HUES6 (cell line): ENCODE measurements around the gene CAPZB.

Experiments used
- H3K27ac ChIP-seq: 2 replicates; pipeline ENCODE4 v1.7.0; 2013; ENCODE audit warnings: low read depth, mild to moderate bottlenecking, low read length, inconsistent platforms
- H3K27me3 ChIP-seq: 2 replicates; pipeline ENCODE4 v1.6.1; 2013; ENCODE audit warnings: low read length; ENCODE audit not compliant: control insufficient read depth, insufficient read depth
- H3K36me3 ChIP-seq: 2 replicates; pipeline ENCODE4 v1.6.1; 2013; ENCODE audit warnings: low read length; ENCODE audit not compliant: control insufficient read depth, insufficient read depth
- H3K4me1 ChIP-seq: 2 replicates; pipeline ENCODE4 v1.6.1; 2013; ENCODE audit warnings: low read length; ENCODE audit not compliant: control insufficient read depth, insufficient read depth
- H3K4me3 ChIP-seq: 2 replicates; pipeline ENCODE4 v1.5.1; 2013; ENCODE audit warnings: low read depth, low read length
- H3K9ac ChIP-seq: one replicate; pipeline ENCODE4 v1.6.1; 2013; ENCODE audit warnings: mild to moderate bottlenecking, low read length
- H3K9me3 ChIP-seq: 2 replicates; pipeline ENCODE4 v1.6.1; 2013; ENCODE audit warnings: low read depth, low read length; ENCODE audit not compliant: control insufficient read depth, insufficient read depth

The CAPZB gene

DNA sequence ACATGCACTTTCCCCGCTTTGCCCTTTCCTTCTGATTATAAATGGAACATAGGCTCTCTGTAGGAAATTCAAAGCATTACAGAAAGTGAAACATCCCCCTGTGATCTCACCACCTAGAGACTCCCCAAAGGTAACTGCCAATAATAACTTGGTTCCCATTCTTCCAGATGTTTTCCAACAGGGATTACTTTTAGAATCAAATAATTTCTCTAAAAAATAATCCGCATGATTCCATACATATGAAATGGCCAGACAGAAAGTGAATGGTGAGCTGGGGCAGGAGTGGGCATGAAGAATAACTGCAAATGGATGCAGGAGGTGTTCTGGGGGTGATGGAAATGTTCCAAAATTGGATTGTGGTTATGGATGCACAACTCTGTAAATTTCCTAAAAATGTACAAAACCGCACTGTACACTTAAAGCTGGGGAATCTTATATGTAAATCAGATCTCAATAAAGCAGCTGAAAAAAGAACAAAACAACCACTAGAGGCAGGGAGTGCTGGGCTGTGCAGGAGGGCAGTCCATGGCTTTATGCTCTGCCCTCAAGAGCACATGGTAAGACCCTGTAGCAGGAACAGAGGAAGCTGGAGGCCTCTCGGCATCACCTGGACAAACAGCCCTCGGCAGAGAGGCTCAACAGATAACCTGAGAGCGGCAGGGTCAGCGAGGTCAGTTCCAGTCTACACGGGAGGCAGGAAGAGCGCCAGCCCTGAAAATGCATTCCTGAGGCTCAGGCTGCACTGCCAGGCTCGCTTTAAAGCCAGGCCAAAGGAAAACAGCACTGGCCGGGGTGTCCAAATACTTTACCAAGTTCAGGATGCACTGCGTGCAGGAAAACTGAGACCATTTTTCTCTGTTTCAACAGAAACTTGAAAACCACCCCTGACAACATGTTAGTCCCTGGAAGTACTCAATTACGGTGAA is 39.7 kb downstream of the CAPZB start:
- no peak overlapping the region for H3K27ac ChIP-seq
- H3K9ac ChIP-seq, result no peak overlapping the region
- no peaks in the 10 kb centered on the region for H3K27me3 ChIP-seq
- H3K9me3 ChIP-seq, result no peaks in the 10 kb centered on the region
- H3K4me1 ChIP-seq, result peaks cover 55% of the 10 kb centered on the region
- H3K36me3 ChIP-seq, result peaks cover 6% of the 10 kb centered on the region
- H3K4me3 ChIP-seq, result no peak overlapping the region

DNA sequence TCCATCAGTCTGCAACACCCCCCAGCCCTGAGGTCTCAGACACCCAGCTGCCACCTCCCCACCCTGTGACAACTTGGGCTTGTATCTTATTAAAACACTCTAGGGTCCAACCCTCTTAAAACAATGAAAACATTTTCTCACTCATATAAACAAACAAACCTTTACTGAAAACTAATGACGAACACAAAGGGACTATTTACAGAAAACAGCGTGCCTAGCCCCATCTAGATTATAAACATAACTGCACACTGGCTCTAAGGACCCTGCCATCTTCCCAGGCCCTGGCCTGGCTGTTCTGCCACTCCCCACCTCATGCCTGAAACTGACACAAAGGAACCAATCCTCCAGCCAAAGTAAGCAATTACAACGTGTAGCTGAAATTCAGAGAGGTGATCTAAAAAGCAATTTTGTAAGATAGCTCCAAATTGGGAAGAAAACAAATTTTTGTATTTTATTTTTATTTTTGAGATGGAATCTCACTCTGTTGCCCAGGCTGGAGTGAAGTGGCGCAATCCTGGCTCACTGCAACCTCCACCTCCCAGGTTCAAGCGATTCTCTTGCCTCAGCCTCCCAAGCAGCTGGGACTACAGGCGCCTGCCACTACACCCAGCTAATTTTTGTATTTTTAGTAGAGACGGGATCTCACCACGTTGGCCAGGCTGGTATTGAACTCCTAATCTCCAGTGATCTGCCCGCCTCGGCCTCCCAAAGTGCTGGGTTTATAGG is 40.9 kb downstream of the CAPZB start:
- Histone ChIP-seq H3K36me3 (peaks cover 6% of the 10 kb centered on the region), H3K9me3 (no peaks in the 10 kb centered on the region), H3K9ac (no peak overlapping the region), H3K27ac (no peak overlapping the region), H3K4me3 (no peak overlapping the region), H3K27me3 (no peaks in the 10 kb centered on the region), H3K4me1 (peaks cover 53% of the 10 kb centered on the region)

GRCh38 chr1:19443326-19443725 is 42.0 kb downstream of the CAPZB start:
- Histone ChIP-seq H3K9ac (no peak overlapping the region), H3K9me3 (no peaks in the 10 kb centered on the region), H3K36me3 (no peaks in the 10 kb centered on the region; the same call in 1 of the 2 replicates), H3K27me3 (no peaks in the 10 kb centered on the region), H3K4me1 (peaks cover 45% of the 10 kb centered on the region), H3K27ac (no peak overlapping the region), H3K4me3 (no peak overlapping the region)

GRCh38 chr1:19442154-19443096 is 42.9 kb downstream of the CAPZB start:
- H3K9me3 ChIP-seq, result no peaks in the 10 kb centered on the region
- no peak overlapping the region for H3K4me3 ChIP-seq
- H3K27ac ChIP-seq, result no peak overlapping the region
- no peaks in the 10 kb centered on the region for H3K27me3 ChIP-seq
- H3K9ac ChIP-seq, result no peak overlapping the region
- peaks cover 38% of the 10 kb centered on the region for H3K4me1 ChIP-seq
- H3K36me3 ChIP-seq, result peaks cover 6% of the 10 kb centered on the region

DNA sequence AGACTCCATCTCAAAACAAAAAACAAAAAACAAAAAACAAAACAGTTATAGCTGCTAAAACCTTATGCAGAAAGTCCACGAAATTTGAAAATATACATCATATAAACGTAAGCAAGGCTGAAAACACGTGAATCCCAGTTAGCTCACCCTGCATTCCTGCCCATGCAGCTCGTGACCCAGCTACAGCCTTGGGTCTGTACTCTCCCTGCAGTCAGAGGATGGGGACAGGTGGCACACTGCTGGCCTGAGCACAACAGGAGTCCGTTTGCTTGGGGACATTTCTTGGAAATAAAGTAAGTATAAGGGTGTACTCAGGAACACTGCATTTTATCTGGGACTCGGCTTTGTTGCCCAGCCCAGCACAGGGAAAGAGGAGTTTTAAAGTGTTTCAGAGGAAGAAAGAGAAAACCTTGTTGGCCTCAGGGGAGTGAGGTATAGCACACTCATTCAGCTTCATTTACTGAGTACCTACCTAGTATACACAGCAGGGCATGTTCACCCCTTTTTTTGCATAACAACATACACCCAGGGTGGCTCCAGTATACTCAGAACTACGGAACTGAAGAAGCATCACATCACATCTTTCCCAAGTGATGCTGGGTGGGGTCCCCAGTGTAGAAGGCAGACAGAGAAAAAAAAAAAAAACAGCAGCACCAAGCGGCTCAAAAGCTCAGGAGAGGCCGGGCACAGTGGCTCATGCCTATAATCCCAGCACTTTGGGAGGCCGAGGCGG is 44.1 kb downstream of the CAPZB start:
- peaks cover 30% of the 10 kb centered on the region for H3K4me1 ChIP-seq
- no peak overlapping the region for H3K9ac ChIP-seq
- no peaks in the 10 kb centered on the region for H3K9me3 ChIP-seq
- H3K27me3 ChIP-seq, result no peaks in the 10 kb centered on the region
- no peak overlapping the region for H3K4me3 ChIP-seq
- H3K36me3 ChIP-seq, result peaks cover 17% of the 10 kb centered on the region
- no peak overlapping the region for H3K27ac ChIP-seq

DNA sequence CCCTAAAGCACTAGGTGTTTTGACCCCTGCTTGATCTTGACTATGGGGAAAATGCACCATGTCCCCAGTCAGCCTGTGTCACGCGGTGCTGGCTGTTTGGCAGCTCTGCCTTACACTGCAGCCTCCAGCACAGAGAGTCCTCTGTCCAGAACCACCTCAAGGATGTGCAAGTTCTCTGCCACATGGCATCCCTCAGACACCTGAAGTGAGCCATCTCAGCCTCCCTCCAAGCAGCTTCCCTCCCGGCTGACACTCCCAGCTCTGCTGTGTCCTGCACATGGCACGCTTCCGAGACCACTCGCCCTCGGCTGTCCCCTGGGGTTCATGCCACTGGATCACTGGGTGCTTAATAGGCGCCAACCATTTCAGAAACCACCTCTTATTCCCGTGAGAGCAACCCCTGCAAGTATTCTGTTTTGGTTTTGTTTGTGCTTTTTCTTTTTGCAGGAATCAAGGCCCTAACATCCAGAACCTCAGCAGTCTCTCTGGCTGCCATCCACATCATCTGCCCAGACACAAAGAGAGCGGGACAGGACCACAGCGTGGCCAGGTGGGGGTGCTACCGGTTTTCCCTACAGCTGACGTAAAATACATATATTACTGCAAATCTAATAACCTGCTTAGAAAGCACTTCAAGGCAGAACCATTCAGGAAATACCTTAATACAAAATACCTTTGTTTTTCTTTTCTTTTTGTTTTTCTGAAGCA is 45.7 kb downstream of the CAPZB start:
- H3K36me3 ChIP-seq, result peaks cover 19% of the 10 kb centered on the region
- no peaks in the 10 kb centered on the region for H3K9me3 ChIP-seq
- no peak overlapping the region for H3K4me3 ChIP-seq
- H3K27ac ChIP-seq, result no peak overlapping the region
- peaks cover 22% of the 10 kb centered on the region for H3K4me1 ChIP-seq
- H3K9ac ChIP-seq, result no peak overlapping the region
- H3K27me3 ChIP-seq, result no peaks in the 10 kb centered on the region

GRCh38 chr1:19438516-19439195 is 46.7 kb downstream of the CAPZB start:
- H3K9ac ChIP-seq, result no peak overlapping the region
- H3K36me3 ChIP-seq, result peaks cover 19% of the 10 kb centered on the region
- no peaks in the 10 kb centered on the region for H3K27me3 ChIP-seq
- peaks cover 19% of the 10 kb centered on the region for H3K4me1 ChIP-seq
- no peak overlapping the region for H3K27ac ChIP-seq
- no peaks in the 10 kb centered on the region for H3K9me3 ChIP-seq
- no peak overlapping the region for H3K4me3 ChIP-seq

DNA sequence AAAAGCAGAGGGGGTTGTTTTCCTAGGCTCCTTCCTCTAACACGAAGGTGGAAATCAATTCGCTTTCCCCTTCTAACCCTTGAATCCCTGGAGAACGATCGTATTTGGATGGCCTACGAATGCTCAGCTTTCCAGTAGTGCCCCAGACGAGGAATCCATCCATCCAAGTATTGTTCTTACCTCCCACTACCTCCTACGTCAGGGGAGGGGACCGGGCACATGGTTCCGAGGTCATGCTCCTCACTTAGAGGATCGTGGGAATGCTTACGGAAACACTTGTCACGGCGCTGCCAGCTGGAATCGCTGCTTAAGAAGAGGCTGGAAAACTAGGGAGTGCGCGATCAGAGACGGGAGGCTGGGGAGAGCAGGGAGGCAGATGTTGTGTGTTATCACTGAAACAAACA is 47.4 kb downstream of the CAPZB start:
- Histone ChIP-seq H3K27ac (no peak overlapping the region), H3K4me1 (peaks cover 19% of the 10 kb centered on the region), H3K27me3 (no peaks in the 10 kb centered on the region), H3K4me3 (no peak overlapping the region), H3K9me3 (no peaks in the 10 kb centered on the region), H3K36me3 (peaks cover 22% of the 10 kb centered on the region), H3K9ac (no peak overlapping the region)

GRCh38 chr1:19436716-19437476 is 48.4 kb downstream of the CAPZB start:
- H3K9me3 ChIP-seq, result no peaks in the 10 kb centered on the region
- H3K36me3 ChIP-seq, result peaks cover 27% of the 10 kb centered on the region
- no peak overlapping the region for H3K4me3 ChIP-seq
- H3K9ac ChIP-seq, result no peak overlapping the region
- no peak overlapping the region for H3K27ac ChIP-seq
- H3K4me1 ChIP-seq, result peaks cover 10% of the 10 kb centered on the region
- H3K27me3 ChIP-seq, result no peaks in the 10 kb centered on the region
